Measurements from ENCODE around the gene PHF11.

DNA sequence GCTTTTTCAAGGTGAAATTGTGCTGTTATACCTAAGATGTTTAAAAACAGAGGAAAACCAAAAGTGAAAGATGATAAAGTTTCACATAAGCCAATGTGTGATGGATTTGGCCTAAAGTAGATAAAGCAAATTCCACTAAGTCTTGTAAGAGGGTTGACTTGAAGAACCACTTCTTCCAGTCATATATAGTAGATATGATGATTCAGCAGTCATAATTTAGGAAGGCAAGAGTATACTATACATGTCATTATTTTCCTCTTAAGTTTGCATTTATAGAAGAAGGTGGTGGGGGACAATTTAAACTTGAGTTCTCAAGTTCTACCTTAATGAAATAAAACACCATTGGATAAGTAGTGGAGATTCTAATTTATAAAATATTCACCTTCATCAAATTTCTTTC, 37.3 kb downstream of the PHF11 start:
- TF ChIP-seq, protein P1, sequence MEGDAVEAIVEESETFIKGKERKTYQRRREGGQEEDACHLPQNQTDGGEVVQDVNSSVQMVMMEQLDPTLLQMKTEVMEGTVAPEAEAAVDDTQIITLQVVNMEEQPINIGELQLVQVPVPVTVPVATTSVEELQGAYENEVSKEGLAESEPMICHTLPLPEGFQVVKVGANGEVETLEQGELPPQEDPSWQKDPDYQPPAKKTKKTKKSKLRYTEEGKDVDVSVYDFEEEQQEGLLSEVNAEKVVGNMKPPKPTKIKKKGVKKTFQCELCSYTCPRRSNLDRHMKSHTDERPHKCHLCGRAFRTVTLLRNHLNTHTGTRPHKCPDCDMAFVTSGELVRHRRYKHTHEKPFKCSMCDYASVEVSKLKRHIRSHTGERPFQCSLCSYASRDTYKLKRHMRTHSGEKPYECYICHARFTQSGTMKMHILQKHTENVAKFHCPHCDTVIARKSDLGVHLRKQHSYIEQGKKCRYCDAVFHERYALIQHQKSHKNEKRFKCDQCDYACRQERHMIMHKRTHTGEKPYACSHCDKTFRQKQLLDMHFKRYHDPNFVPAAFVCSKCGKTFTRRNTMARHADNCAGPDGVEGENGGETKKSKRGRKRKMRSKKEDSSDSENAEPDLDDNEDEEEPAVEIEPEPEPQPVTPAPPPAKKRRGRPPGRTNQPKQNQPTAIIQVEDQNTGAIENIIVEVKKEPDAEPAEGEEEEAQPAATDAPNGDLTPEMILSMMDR (conservative IDR thresholded peaks at IDR 0.05; ENCODE audit: low read depth in 2 of 2), result no peak
- TF ChIP-seq EZH2 (IDR thresholded peaks at IDR 0.05; ENCODE audit: low read depth, unreplicated experiment) (no peak), JUNB (IDR thresholded peaks at IDR 0.05; ENCODE audit: unreplicated experiment) (no peak)

Data from GM23338 (cell line).